Naive thymus-derived CD4-positive, alpha-beta T cell (primary cell): ENCODE data around the gene WDR77. TPM values are rescaled to one million over a fixed set of nuclear protein-coding genes. Genes with fewer than 3 reads are reported as not detected.

Experiments
- ATAC-seq: fragments of 150-1000 bp; cut with Tn5 transposase; 2 replicates; pipeline ENCODE4 v1.10.0; 2021; ENCODE audit warnings: mild to moderate bottlenecking, moderate library complexity
- CTCF ChIA-PET: fragments of 350-600 bp; sonication (Branson Sonifier 250); formaldehyde crosslinking; loops from one replicate; lab custom pipeline; 2021; ENCODE audit warnings: antibody characterized with exemption; lab: Charles Lee
- POLR2A ChIA-PET: fragments of 350-600 bp; sonication (Branson Sonifier 250); formaldehyde crosslinking; loops from one replicate; lab custom pipeline; 2021; ENCODE audit warnings: antibody characterized with exemption, inconsistent platforms; lab: Charles Lee
- DNase-seq, 9 donors: peaks; one replicate each; pipeline versions ENCODE4 v3.0.0 to v3.0.0-alpha.2; 2020 to 2022; ENCODE audit warnings: mixed read lengths in 1 of 9
- H3K27ac ChIP-seq: one replicate; pipeline ENCODE4 v1.7.0; 2013; ENCODE audit warnings: mild to moderate bottlenecking, low read depth, low read length, moderate library complexity
- H3K27me3 ChIP-seq, 2 donors: one replicate each; pipeline ENCODE4 v1.7.0; 2013; ENCODE audit warnings: low read length in 2 of 2, mild to moderate bottlenecking in 2 of 2, moderate library complexity in 2 of 2; ENCODE audit not compliant: control insufficient read depth in 2 of 2, insufficient read depth in 2 of 2
- H3K36me3 ChIP-seq, 3 experiments: 1 replicate in 2 of 3; 2 replicates in 1 of 3; pipeline ENCODE4 v1.7.0; 2013; ENCODE audit warnings: low read length in 3 of 3, mild to moderate bottlenecking in 3 of 3, moderate library complexity in 1 of 3; ENCODE audit not compliant: insufficient read depth in 3 of 3, control insufficient read depth in 2 of 3
- H3K4me1 ChIP-seq, 2 donors: one replicate each; pipeline ENCODE4 v1.7.0; 2013; ENCODE audit warnings: low read length in 2 of 2, mild to moderate bottlenecking in 2 of 2, moderate library complexity in 1 of 2; ENCODE audit not compliant: control insufficient read depth in 2 of 2, insufficient read depth in 2 of 2
- H3K4me3 ChIP-seq: 2 replicates; pipeline ENCODE4 v1.7.0; 2013; ENCODE audit warnings: mild to moderate bottlenecking, low read length
- H3K9me3 ChIP-seq, 3 experiments: 1 replicate in 2 of 3; 2 replicates in 1 of 3; pipeline ENCODE4 v1.7.0; 2013; ENCODE audit warnings: low read length in 3 of 3; ENCODE audit not compliant: control insufficient read depth in 2 of 3
- H3K27ac Mint-ChIP-seq, 9 donors: one replicate each; pipeline ENCODE4 v1.8.0; 2020 to 2022; ENCODE audit warnings: mixed read lengths in 9 of 9, mild to moderate bottlenecking in 8 of 9, moderate library complexity in 5 of 9, inconsistent platforms in 2 of 9
- H3K27me3 Mint-ChIP-seq, 5 donors: one replicate each; pipeline ENCODE4 v1.8.0; 2021 to 2022; ENCODE audit warnings: mixed read lengths in 5 of 5, mild to moderate bottlenecking in 1 of 5
- H3K36me3 Mint-ChIP-seq, 5 donors: one replicate each; pipeline ENCODE4 v1.8.0; 2020 to 2022; ENCODE audit warnings: mixed read lengths in 5 of 5, mild to moderate bottlenecking in 3 of 5, inconsistent platforms in 1 of 5
- H3K4me1 Mint-ChIP-seq, 7 donors: one replicate each; pipeline ENCODE4 v1.8.0; 2020 to 2022; ENCODE audit warnings: mixed read lengths in 7 of 7, mild to moderate bottlenecking in 3 of 7, inconsistent platforms in 1 of 7
- H3K4me3 Mint-ChIP-seq, 10 donors: one replicate each; pipeline ENCODE4 v1.8.0; 2020 to 2022; ENCODE audit warnings: mild to moderate bottlenecking in 10 of 10, mixed read lengths in 10 of 10, moderate library complexity in 6 of 10, inconsistent platforms in 2 of 10
- H3K9me3 Mint-ChIP-seq, 11 donors: one replicate each; pipeline ENCODE4 v1.8.0; 2020 to 2022; ENCODE audit warnings: mixed read lengths in 11 of 11, mild to moderate bottlenecking in 4 of 11, inconsistent platforms in 1 of 11, moderate library complexity in 1 of 11
- intact Hi-C, 2 donors: fragments of 100-400 bp; cut with micrococcal nuclease; formaldehyde crosslinking; loops; one replicate each; pipeline ENCODE4 v1.15.1; 2023
- polyA plus RNA-seq, 2 donors: library from polyadenylated mRNA; unstranded; fragments of 300-500 nt; fragmentation: Illumina TruSeq; gene quantifications; one replicate each; pipeline ENCODE4 v1.2.3, GENCODE V29; 2021
- total RNA-seq, 6 experiments: library from RNA in 5 of 6; stranded (reverse) in 5 of 6; gene quantifications; 1 replicate in 5 of 6; 2 replicates in 1 of 6; pipeline ENCODE4 v1.2.3 and lab custom pipeline; 2021 to 2026

Gene WDR77
- total and polyA plus RNA-seq, 7 experiments from 2014 or later, result 20.7 to 44.7 (median 30.0) TPM

- Mint-ChIP-seq H3K4me1 (peaks cover 30 to 83% (median 66%) of the 10 kb centered on the region in 7 donors), H3K27ac (peak overlapping the region in 8 of 9 donors; percentile 1 to 99 (median 76)), H3K36me3 (peaks cover 18 to 47% (median 29%) of the 10 kb centered on the region in 5 donors), H3K9me3 (peaks cover 0 to 4% (median 0%) of the 10 kb centered on the region in 11 donors), H3K4me3 (peak overlapping the region; percentile 18 to 100 (median 100)), H3K27me3 (no peaks in the 10 kb centered on the region)
- Histone ChIP-seq H3K4me1 (peaks cover 37 to 43% of the 10 kb centered on the region in 2 donors), H3K27me3 (no peaks in the 10 kb centered on the region), H3K4me3 (no peak overlapping the region), H3K27ac (peak overlapping the region; percentile 17), H3K9me3 (no peaks in the 10 kb centered on the region), H3K36me3 (peaks cover 4 to 65% (median 9%) of the 10 kb centered on the region in 3 experiments)
- DNase-seq (no peak), ATAC-seq (no peak)
- intact Hi-C loops, result loop anchor here in 1 of 2 donors (5.0 to 10.0 kb wide), 2 partner anchors 99 to 1412 kb away; partner anchors contain the start of gene STRIP1
- POLR2A ChIA-PET, result interaction anchor here (0.8 to 8.9 kb wide), 2 partner anchors 9 to 28 kb away, joined by 3 to 96 read pairs; partner anchors contain the start of gene C1orf162
- CTCF ChIA-PET, result interaction anchor here (0.7 kb wide), 1 partner anchor 267 kb away, joined by 9 read pairs; no protein-coding TSS in a partner anchor
Measured at GRCh38 chr1:111446546-111446945, 2.5 kb downstream of the WDR77 start.

GRCh38 chr1:111444031-111444430, 5.0 kb downstream of the WDR77 start:
- peaks cover 15 to 46% (median 31%) of the 10 kb centered on the region in 5 donors for H3K36me3 Mint-ChIP-seq
- Histone ChIP-seq H3K4me1 (peaks cover 20 to 25% of the 10 kb centered on the region in 2 donors), H3K27me3 (no peaks in the 10 kb centered on the region), H3K36me3 (peaks cover 4 to 75% (median 13%) of the 10 kb centered on the region in 3 experiments), H3K4me3 (no peak overlapping the region), H3K9me3 (no peaks in the 10 kb centered on the region), H3K27ac (no peak overlapping the region)
- peaks cover 14 to 69% (median 52%) of the 10 kb centered on the region in 7 donors for H3K4me1 Mint-ChIP-seq
- H3K27ac Mint-ChIP-seq, result peak overlapping the region in 8 of 9 donors; percentile 3 to 69 (median 40)
- peaks cover 0 to 2% (median 0%) of the 10 kb centered on the region in 11 donors for H3K9me3 Mint-ChIP-seq
- ChIA-PET POLR2A (interaction anchor here (0.6 to 0.8 kb wide), 2 partner anchors 17 to 305 kb away, joined by 3 to 4 read pairs; no protein-coding TSS in a partner anchor), CTCF (interaction anchor here (0.5 kb wide), 1 partner anchor 108 kb away, joined by 3 read pairs; no protein-coding TSS in a partner anchor)
- intact Hi-C loops, result loop anchor here in 1 of 2 donors (10.0 kb wide), 1 partner anchor 1409 kb away; the partner anchor contains the start of gene STRIP1
- no peaks in the 10 kb centered on the region for H3K27me3 Mint-ChIP-seq
- ATAC-seq, result no peak
- no peak for DNase-seq
- H3K4me3 Mint-ChIP-seq, result no peak overlapping the region

- Mint-ChIP-seq H3K4me3 (no peak overlapping the region), H3K27ac (peak overlapping the region in 6 of 9 donors; percentile 21 to 90 (median 83)), H3K9me3 (no peaks in the 10 kb centered on the region), H3K27me3 (no peaks in the 10 kb centered on the region), H3K36me3 (peaks cover 15 to 50% (median 31%) of the 10 kb centered on the region in 5 donors), H3K4me1 (peaks cover 8 to 57% (median 42%) of the 10 kb centered on the region in 7 donors)
- Histone ChIP-seq H3K27ac (no peak overlapping the region), H3K9me3 (no peaks in the 10 kb centered on the region), H3K4me3 (no peak overlapping the region), H3K36me3 (peaks cover 4 to 89% (median 18%) of the 10 kb centered on the region in 3 experiments), H3K4me1 (peaks cover 12 to 14% of the 10 kb centered on the region in 2 donors), H3K27me3 (no peaks in the 10 kb centered on the region)
- no peak for DNase-seq
- no peak for ATAC-seq
- CTCF ChIA-PET, result interaction anchor here (0.7 to 1.2 kb wide), 7 partner anchors 8 to 259 kb away, joined by 3 to 5 read pairs (median 3); no protein-coding TSS in a partner anchor
- POLR2A ChIA-PET, result interaction anchor here (0.9 to 1.2 kb wide), 6 partner anchors 23 to 132 kb away, joined by 3 to 5 read pairs (median 3); partner anchors contain the start of gene C1orf162
- intact Hi-C loops, result loop anchor here in 1 of 2 donors (10.0 kb wide), 1 partner anchor 1408 kb away; the partner anchor contains the start of gene STRIP1
Measured at GRCh38 chr1:111442457-111442856, 6.6 kb downstream of the WDR77 start.

GRCh38 chr1:111441573-111442192, 7.4 kb downstream of the WDR77 start:
- peak overlapping the region in 8 of 9 donors; percentile 49 to 90 (median 84) for H3K27ac Mint-ChIP-seq
- Histone ChIP-seq H3K27ac (peak overlapping the region; percentile 47), H3K4me1 (peaks cover 4 to 7% of the 10 kb centered on the region in 2 donors), H3K9me3 (no peaks in the 10 kb centered on the region), H3K36me3 (peaks cover 4 to 83% (median 18%) of the 10 kb centered on the region in 3 experiments), H3K4me3 (no peak overlapping the region), H3K27me3 (no peaks in the 10 kb centered on the region)
- peaks cover 15 to 48% (median 29%) of the 10 kb centered on the region in 5 donors for H3K36me3 Mint-ChIP-seq
- peaks cover 8 to 49% (median 34%) of the 10 kb centered on the region in 7 donors for H3K4me1 Mint-ChIP-seq
- H3K4me3 Mint-ChIP-seq, result no peak overlapping the region
- ATAC-seq (peak; percentile 95), DNase-seq (peak; percentile 44 to 75 (median 67))
- no peaks in the 10 kb centered on the region for H3K9me3 Mint-ChIP-seq
- intact Hi-C loops, result loop anchor here (1.0 to 10.0 kb wide), 8 partner anchors 8 to 1407 kb away; partner anchors contain the start of genes ATP5PB (in 1 of the 2), STRIP1 (in 1 of the 2) and WDR77 (in 1 of the 2)
- ChIA-PET CTCF (interaction anchor here (0.6 to 1.4 kb wide), 9 partner anchors 9 to 243 kb away, joined by 3 to 5 read pairs (median 3); no protein-coding TSS in a partner anchor), POLR2A (interaction anchor here (0.9 to 1.2 kb wide), 4 partner anchors 24 to 36 kb away, joined by 3 to 5 read pairs (median 4); partner anchors contain the start of gene C1orf162)
- H3K27me3 Mint-ChIP-seq, result no peaks in the 10 kb centered on the region

- no peak for ATAC-seq
- ChIA-PET CTCF (interaction anchor here (1.0 to 1.5 kb wide), 4 partner anchors 43 to 328 kb away, joined by 3 to 5 read pairs (median 3); no protein-coding TSS in a partner anchor), POLR2A (interaction anchor here (0.6 to 1.4 kb wide), 5 partner anchors 23 to 303 kb away, joined by 3 to 4 read pairs (median 3); no protein-coding TSS in a partner anchor)
- Histone ChIP-seq H3K36me3 (peaks cover 4 to 69% (median 18%) of the 10 kb centered on the region in 3 experiments), H3K4me3 (no peak overlapping the region), H3K9me3 (no peaks in the 10 kb centered on the region), H3K4me1 (peaks cover 0 to 4% of the 10 kb centered on the region in 2 donors), H3K27ac (no peak overlapping the region), H3K27me3 (no peaks in the 10 kb centered on the region)
- intact Hi-C loops, result loop anchor here (2.0 to 10.0 kb wide), 3 partner anchors 217 to 1405 kb away; partner anchors contain the start of gene STRIP1 (in 1 of the 2)
- peak overlapping the region in 8 of 9 donors; percentile 8 to 83 (median 57) for H3K27ac Mint-ChIP-seq
- no peak for DNase-seq
- no peaks in the 10 kb centered on the region for H3K27me3 Mint-ChIP-seq
- no peaks in the 10 kb centered on the region for H3K9me3 Mint-ChIP-seq
- H3K4me1 Mint-ChIP-seq, result peaks cover 3 to 35% (median 22%) of the 10 kb centered on the region in 7 donors
- H3K4me3 Mint-ChIP-seq, result no peak overlapping the region
- peaks cover 8 to 40% (median 22%) of the 10 kb centered on the region in 5 donors for H3K36me3 Mint-ChIP-seq
Measured at GRCh38 chr1:111439461-111440351, 9.3 kb downstream of the WDR77 start.
